GF-D8 (cell line): ENCODE measurements around the gene ALS2CL.
"Not testable (repeated sequence)": the region's sequence is repeated elsewhere in the genome, so short reads cannot be mapped to it uniquely, and the experiment has no call there.

Source experiments
- DNase-seq: peaks from one replicate; lab custom pipeline; 2025; lab: John Stamatoyannopoulos, UW

Gene ALS2CL

GRCh38 chr3:46693038-46693891 lies at the start of gene ALS2CL:
ALS2CL (minus strand) TSS chr3:46693679; CDS start chr3:46689440, 4,239 bp downstream.
- DNase-seq: no peak

- no peak for DNase-seq
Observed at GRCh38 chr3:46742992-46743585, 49.6 kb upstream of the ALS2CL start.

- not testable (repeated sequence) for DNase-seq
Observed at GRCh38 chr3:46739565-46739964, 46.1 kb upstream of the ALS2CL start.

- DNase-seq: no peak
Observed at GRCh38 chr3:46737329-46737731, 43.9 kb upstream of the ALS2CL start.

- no peak for DNase-seq
Observed at GRCh38 chr3:46736006-46736872, 42.8 kb upstream of the ALS2CL start.

- DNase-seq: no peak
Observed at GRCh38 chr3:46734773-46735172, 41.3 kb upstream of the ALS2CL start.

- DNase-seq: no peak
Observed at GRCh38 chr3:46733026-46733800, 39.7 kb upstream of the ALS2CL start.

- DNase-seq: no peak
Observed at GRCh38 chr3:46731795-46732194, 38.3 kb upstream of the ALS2CL start.

- DNase-seq: no peak
Observed at GRCh38 chr3:46730819-46731218, 37.3 kb upstream of the ALS2CL start.

- no peak for DNase-seq
Observed at GRCh38 chr3:46729038-46729437, 35.6 kb upstream of the ALS2CL start.

GRCh38 chr3:46725621-46726314 lies 32.3 kb upstream of the ALS2CL start:
- DNase-seq: no peak

GRCh38 chr3:46724424-46724823 lies 30.9 kb upstream of the ALS2CL start:
- no peak for DNase-seq

GRCh38 chr3:46722443-46722842 lies 29.0 kb upstream of the ALS2CL start:
- no peak for DNase-seq

GRCh38 chr3:46721009-46721408 lies 27.5 kb upstream of the ALS2CL start:
- DNase-seq: no peak

GRCh38 chr3:46719735-46720271 lies 26.3 kb upstream of the ALS2CL start:
- DNase-seq: no peak

- no peak for DNase-seq
Observed at GRCh38 chr3:46719044-46719565, 25.6 kb upstream of the ALS2CL start.

GRCh38 chr3:46717447-46718231 lies 24.2 kb upstream of the ALS2CL start, which contains the start of gene PRSS50:
PRSS50 (minus strand) TSS chr3:46717869; CDS start chr3:46717824, 45 bp downstream.
- DNase-seq: no peak

- no peak for DNase-seq
Observed at GRCh38 chr3:46716461-46717441, 23.3 kb upstream of the ALS2CL start.
